Fibroblast of lung (primary cell): ENCODE measurements around the gene TJP3. TPM values are rescaled to one million over a fixed set of nuclear protein-coding genes. Genes with fewer than 3 reads are reported as not detected.

Source experiments
- DNase-seq, 2 donors: peaks; one replicate each; pipeline versions ENCODE4 v3.0.0 to v3.0.0-alpha.2; 2010; ENCODE audit warnings: low read depth in 2 of 2
- H2AFZ ChIP-seq: 2 replicates; pipeline ENCODE4 v1.5.1; 2012; ENCODE audit warnings: low read length, control low read depth, inconsistent platforms
- H3K27ac ChIP-seq: 2 replicates; pipeline ENCODE4 v1.5.1; 2011; ENCODE audit warnings: low read length, control low read depth; ENCODE audit not compliant: insufficient read depth
- H3K27me3 ChIP-seq: 2 replicates; pipeline ENCODE4 v1.5.1; 2011; ENCODE audit warnings: mild to moderate bottlenecking, low read length; ENCODE audit not compliant: control insufficient read depth, insufficient read depth
- H3K36me3 ChIP-seq: 2 replicates; pipeline ENCODE4 v1.5.1; 2011; ENCODE audit warnings: low read length; ENCODE audit not compliant: control insufficient read depth, insufficient read depth
- H3K4me1 ChIP-seq: 2 replicates; pipeline ENCODE4 v1.5.1; 2011; ENCODE audit warnings: low read length; ENCODE audit not compliant: control insufficient read depth, insufficient read depth; ENCODE audit errors: extremely low read depth
- H3K4me2 ChIP-seq: 2 replicates; pipeline ENCODE4 v1.5.1; 2011; ENCODE audit warnings: low read length, control low read depth; ENCODE audit not compliant: insufficient read depth; ENCODE audit errors: extremely low read depth
- H3K4me3 ChIP-seq, 4 experiments: fragments of 200-600 bp in 1 of 4; sonication (generic) in 1 of 4; replicated peaks in 1 of 4; 2 replicates each; pipeline ENCODE4 v1.5.1; 2011 to 2016; ENCODE audit warnings: low read length in 4 of 4, low read depth in 3 of 4, mild to moderate bottlenecking in 3 of 4, control low read depth in 2 of 4, inconsistent platforms in 1 of 4, mixed read lengths in 1 of 4; ENCODE audit not compliant: insufficient read depth in 1 of 4; ENCODE audit errors: control extremely low read depth in 1 of 4
- H3K79me2 ChIP-seq: 2 replicates; pipeline ENCODE4 v1.5.1; 2012; ENCODE audit warnings: mild to moderate bottlenecking, low read length, inconsistent platforms; ENCODE audit not compliant: control insufficient read depth, insufficient read depth
- H3K9ac ChIP-seq: 2 replicates; pipeline ENCODE4 v1.5.1; 2011; ENCODE audit warnings: mild to moderate bottlenecking, low read length, control low read depth; ENCODE audit not compliant: insufficient read depth
- H3K9me3 ChIP-seq: 2 replicates; pipeline ENCODE4 v1.5.1; 2012; ENCODE audit warnings: low read depth, low read length; ENCODE audit not compliant: control insufficient read depth, insufficient read depth
- H4K20me1 ChIP-seq: 2 replicates; pipeline ENCODE4 v1.5.1; 2011; ENCODE audit warnings: low read length; ENCODE audit not compliant: control insufficient read depth, insufficient read depth; ENCODE audit errors: extremely low read depth
- EZH2 ChIP-seq: IDR thresholded peaks from 2 replicates; pipeline ENCODE4 v1.5.1; 2012; ENCODE audit warnings: low read length, control low read depth, mild to moderate bottlenecking; ENCODE audit errors: missing control alignments
- polyA plus RNA-seq, 2 donors: library from polyadenylated mRNA; depleted of rRNA in 1 of 2; stranded (reverse) in 1 of 2; unstranded in 1 of 2; fragments of >200 nt; gene quantifications; 2 replicates each; pipeline ENCODE4 v1.2.1, GENCODE V29; 2011 to 2012; ENCODE audit warnings: missing spikeins in 1 of 2
- total RNA-seq: library from RNA; depleted of rRNA; stranded (reverse); fragments of >200 nt; gene quantifications from 2 replicates; pipeline ENCODE4 v1.2.1, GENCODE V29; 2014
- TF ChIP-seq, protein P1 (sequence below), 2 donors: IDR thresholded peaks in 1 of 2; conservative IDR thresholded peaks in 1 of 2; 1 replicate in 1 of 2; 2 replicates in 1 of 2; pipeline ENCODE4 v1.5.1; 2011 to 2012; ENCODE audit warnings: low read length in 2 of 2, control low read depth in 1 of 2, inconsistent platforms in 1 of 2, low read depth in 1 of 2, mild to moderate bottlenecking in 1 of 2

Gene TJP3
- total and polyA plus RNA-seq, 2 donors (not counting 1 experiment from before 2014, with no cell fraction given), result not detected

DNA sequence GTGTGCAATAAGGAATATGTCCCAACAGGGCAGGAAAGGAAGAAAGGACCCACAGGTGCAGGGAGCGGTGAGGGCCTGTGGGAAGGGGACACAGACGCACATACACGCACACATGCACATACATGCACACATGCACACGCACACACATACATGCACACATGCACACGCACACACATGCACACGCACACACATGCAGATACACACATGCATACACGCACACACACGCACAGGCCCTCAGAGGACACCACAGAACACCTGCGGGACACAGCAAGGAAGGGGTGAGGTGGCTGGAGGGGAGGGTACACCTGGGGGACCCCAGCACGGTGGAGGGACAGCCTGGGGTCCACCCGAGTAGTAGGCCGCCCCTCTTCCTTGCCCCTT lies 20.8 kb upstream of the TJP3 start:
- peaks cover 17% of the 10 kb centered on the region for H3K79me2 ChIP-seq
- no peaks in the 10 kb centered on the region for H3K27me3 ChIP-seq
- H3K27ac ChIP-seq, result no peak overlapping the region
- peaks cover 2% of the 10 kb centered on the region for H3K36me3 ChIP-seq
- no peak for DNase-seq
- TF ChIP-seq, protein P1, sequence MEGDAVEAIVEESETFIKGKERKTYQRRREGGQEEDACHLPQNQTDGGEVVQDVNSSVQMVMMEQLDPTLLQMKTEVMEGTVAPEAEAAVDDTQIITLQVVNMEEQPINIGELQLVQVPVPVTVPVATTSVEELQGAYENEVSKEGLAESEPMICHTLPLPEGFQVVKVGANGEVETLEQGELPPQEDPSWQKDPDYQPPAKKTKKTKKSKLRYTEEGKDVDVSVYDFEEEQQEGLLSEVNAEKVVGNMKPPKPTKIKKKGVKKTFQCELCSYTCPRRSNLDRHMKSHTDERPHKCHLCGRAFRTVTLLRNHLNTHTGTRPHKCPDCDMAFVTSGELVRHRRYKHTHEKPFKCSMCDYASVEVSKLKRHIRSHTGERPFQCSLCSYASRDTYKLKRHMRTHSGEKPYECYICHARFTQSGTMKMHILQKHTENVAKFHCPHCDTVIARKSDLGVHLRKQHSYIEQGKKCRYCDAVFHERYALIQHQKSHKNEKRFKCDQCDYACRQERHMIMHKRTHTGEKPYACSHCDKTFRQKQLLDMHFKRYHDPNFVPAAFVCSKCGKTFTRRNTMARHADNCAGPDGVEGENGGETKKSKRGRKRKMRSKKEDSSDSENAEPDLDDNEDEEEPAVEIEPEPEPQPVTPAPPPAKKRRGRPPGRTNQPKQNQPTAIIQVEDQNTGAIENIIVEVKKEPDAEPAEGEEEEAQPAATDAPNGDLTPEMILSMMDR (conservative IDR thresholded peaks at IDR 0.05 in 1 of 2, IDR thresholded peaks at IDR 0.05 in 1 of 2; ENCODE audit: low read depth in 1 of 2, low read length in 2 of 2), result no peak
- no peak for TF ChIP-seq EZH2
- H3K9me3 ChIP-seq, result no peaks in the 10 kb centered on the region
- H3K4me1 ChIP-seq, result no peaks in the 10 kb centered on the region
- no peak overlapping the region for H3K4me3 ChIP-seq
- H3K4me2 ChIP-seq, result no peak overlapping the region
- H3K9ac ChIP-seq, result no peak overlapping the region
- no peak overlapping the region for H2AFZ ChIP-seq
- no peaks in the 10 kb centered on the region for H4K20me1 ChIP-seq

DNA sequence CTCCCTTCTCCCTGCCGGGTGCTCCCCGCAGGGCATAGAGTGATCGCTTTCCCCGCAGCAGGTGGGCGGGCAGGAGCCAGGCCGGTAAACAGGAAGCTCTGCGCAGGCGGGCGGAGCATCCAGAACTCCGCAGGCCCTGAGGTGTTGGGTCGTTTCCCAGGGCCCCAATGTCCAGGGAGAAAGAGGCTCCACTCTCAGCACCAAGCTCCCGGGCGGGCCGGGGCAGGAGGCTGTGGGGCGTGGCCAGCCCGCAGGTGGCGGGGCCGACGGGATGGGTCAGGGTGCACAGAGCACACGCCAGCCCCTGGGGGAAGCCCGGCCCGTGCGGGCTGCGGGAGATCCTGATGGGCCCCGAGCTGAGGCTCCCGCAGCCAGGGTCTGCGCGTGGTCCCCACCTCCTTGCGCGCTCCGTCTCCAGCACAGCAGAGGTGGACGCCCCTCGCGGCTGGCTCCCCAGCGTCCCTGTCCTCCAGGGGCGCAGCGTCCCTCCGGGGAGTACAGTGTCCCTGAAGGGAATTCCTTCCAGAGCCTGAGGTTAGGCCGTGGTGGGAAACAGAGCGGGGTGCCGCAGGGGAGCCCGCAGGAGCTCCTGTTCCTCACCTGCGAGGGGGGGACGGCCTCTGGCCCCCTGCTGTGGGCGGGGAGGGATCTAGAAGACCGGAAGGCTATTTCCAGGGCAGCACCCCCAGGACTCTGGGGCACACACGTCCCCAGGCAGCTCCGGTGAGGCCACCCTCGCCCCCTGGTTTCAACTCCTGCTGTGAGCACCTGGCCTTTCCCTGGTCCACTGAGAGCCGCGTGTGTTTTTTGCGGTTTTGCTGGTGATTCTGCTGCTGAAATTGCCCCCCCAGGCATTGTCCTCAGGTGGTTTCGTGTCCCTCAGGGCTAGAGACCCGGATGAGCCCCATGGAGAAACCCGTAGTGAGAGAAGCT lies 20.1 kb upstream of the TJP3 start:
- H3K36me3 ChIP-seq, result peaks cover under 1% of the 10 kb centered on the region
- DNase-seq, result no peak
- no peak overlapping the region for H3K9ac ChIP-seq
- peaks cover 17% of the 10 kb centered on the region for H3K79me2 ChIP-seq
- no peaks in the 10 kb centered on the region for H3K4me1 ChIP-seq
- no peaks in the 10 kb centered on the region for H3K27me3 ChIP-seq
- no peaks in the 10 kb centered on the region for H4K20me1 ChIP-seq
- no peak overlapping the region for H2AFZ ChIP-seq
- H3K4me2 ChIP-seq, result no peak overlapping the region
- H3K27ac ChIP-seq, result no peak overlapping the region
- TF ChIP-seq, protein P1 (conservative IDR thresholded peaks at IDR 0.05 in 1 of 2, IDR thresholded peaks at IDR 0.05 in 1 of 2; ENCODE audit: low read depth in 1 of 2, low read length in 2 of 2), result no peak
- no peak for TF ChIP-seq EZH2
- H3K9me3 ChIP-seq, result no peaks in the 10 kb centered on the region
- no peak overlapping the region for H3K4me3 ChIP-seq

DNA sequence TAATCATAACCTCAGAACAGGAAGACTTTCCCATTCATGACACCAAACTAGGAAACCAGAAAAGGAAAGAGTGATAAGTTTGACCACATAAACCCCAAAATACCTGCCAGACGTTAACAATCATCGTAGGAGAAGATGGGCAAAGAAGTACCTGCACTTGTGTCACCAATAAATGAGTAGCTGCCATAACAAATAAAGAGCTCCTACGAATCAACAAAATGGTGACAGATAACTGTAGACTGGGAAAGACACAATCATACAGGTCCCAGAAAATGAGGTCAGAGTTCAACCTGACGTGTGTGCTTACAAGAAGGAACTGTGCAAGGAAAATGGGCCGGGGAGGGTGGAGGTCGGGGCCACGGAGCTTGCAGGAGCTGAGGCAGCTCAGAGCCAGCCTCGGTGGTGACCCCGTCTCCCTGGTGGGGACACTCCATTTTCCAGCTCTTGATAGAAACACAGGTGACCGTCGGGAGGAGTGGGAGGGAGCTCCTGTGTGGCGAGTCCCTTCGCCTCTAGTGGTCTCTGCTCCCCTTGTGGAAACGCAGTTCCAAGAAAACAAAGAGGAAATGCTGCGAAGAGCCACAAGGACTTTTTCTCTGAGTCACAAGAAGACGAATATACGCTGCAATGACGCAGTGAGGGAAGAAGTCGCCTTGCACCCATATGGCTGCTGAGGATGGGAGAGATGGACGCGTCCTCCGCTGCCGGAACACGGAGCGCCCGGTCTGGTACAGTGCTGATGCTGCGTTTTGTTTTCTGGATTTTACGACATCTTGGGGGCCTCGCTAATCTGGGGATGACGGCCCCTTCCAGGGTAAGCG lies 17.4 kb upstream of the TJP3 start:
- Histone ChIP-seq H4K20me1 (no peaks in the 10 kb centered on the region), H3K4me3 (no peak overlapping the region), H3K79me2 (peaks cover 21% of the 10 kb centered on the region), H3K4me1 (no peaks in the 10 kb centered on the region), H3K36me3 (peaks cover 2% of the 10 kb centered on the region), H3K27me3 (no peaks in the 10 kb centered on the region), H3K27ac (no peak overlapping the region), H3K9ac (no peak overlapping the region), H3K4me2 (no peak overlapping the region), H3K9me3 (no peaks in the 10 kb centered on the region), H2AFZ (no peak overlapping the region)
- TF ChIP-seq, protein P1 (conservative IDR thresholded peaks at IDR 0.05 in 1 of 2, IDR thresholded peaks at IDR 0.05 in 1 of 2; ENCODE audit: low read depth in 1 of 2, low read length in 2 of 2), result no peak
- no peak for TF ChIP-seq EZH2
- no peak for DNase-seq
